Measurements from ENCODE around the gene AASS. TPM values are rescaled to one million over a fixed set of nuclear protein-coding genes. Genes with fewer than 3 reads are reported as not detected.
"Not testable (repeated sequence)": the region's sequence is repeated elsewhere in the genome, so short reads cannot be mapped to it uniquely, and the experiment has no call there.

The AASS gene
- total RNA-seq, 4 donors from 2014 or later: 5.5 to 42.7 (median 20.1) TPM

DNA sequence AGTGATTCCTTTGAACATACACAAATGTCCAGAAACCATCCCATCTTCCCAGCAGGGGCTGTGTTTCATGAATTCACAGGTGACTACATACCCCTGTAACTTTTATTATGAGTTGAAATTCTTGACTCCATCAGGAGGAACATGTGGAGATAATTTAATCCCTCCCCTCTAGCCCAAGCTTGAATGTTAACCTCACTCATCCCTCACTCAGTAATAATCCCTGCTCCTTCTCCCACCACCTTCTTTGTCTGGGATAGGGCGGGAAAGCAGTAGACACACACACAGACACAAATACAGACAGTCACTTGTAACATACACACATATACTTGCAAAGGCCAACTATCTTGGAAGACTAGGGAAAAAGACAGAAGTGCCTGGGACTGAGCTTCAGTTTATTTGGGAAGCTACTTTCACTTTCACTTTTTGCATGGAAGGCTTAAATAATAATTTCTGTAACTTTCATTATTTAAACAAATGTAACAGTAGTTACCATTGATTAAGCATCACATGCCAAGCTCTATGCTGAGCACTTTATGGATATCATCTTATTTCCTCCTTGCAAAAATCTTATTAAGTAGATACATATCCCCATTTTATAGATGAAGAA, 7.3 kb downstream of the AASS start:
- TF ChIP-seq, protein P1, sequence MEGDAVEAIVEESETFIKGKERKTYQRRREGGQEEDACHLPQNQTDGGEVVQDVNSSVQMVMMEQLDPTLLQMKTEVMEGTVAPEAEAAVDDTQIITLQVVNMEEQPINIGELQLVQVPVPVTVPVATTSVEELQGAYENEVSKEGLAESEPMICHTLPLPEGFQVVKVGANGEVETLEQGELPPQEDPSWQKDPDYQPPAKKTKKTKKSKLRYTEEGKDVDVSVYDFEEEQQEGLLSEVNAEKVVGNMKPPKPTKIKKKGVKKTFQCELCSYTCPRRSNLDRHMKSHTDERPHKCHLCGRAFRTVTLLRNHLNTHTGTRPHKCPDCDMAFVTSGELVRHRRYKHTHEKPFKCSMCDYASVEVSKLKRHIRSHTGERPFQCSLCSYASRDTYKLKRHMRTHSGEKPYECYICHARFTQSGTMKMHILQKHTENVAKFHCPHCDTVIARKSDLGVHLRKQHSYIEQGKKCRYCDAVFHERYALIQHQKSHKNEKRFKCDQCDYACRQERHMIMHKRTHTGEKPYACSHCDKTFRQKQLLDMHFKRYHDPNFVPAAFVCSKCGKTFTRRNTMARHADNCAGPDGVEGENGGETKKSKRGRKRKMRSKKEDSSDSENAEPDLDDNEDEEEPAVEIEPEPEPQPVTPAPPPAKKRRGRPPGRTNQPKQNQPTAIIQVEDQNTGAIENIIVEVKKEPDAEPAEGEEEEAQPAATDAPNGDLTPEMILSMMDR (IDR thresholded peaks at IDR 0.05): no peak
- TF ChIP-seq POLR2A (IDR thresholded peaks at IDR 0.05): no peak
- H3K36me3 ChIP-seq: peaks cover 0 to 12% (median 0%) of the 10 kb centered on the region in 3 donors
- H3K27me3 ChIP-seq: no peaks in the 10 kb centered on the region
- WGBS, 2 donors: 20 to 67% methylated on average over 1 of the region's 1 CpG
- H3K4me1 ChIP-seq: peaks cover 11 to 45% (median 12%) of the 10 kb centered on the region in 3 donors
- intact Hi-C loops (cut with DNase I): no loop called here
- no peaks in the 10 kb centered on the region for H3K9me3 ChIP-seq
- no peak for DNase-seq
- peak overlapping the region; percentile 15 to 60 (median 30) for H3K4me3 ChIP-seq
- peak overlapping the region; percentile 30 to 62 (median 38) for H3K27ac ChIP-seq

DNA sequence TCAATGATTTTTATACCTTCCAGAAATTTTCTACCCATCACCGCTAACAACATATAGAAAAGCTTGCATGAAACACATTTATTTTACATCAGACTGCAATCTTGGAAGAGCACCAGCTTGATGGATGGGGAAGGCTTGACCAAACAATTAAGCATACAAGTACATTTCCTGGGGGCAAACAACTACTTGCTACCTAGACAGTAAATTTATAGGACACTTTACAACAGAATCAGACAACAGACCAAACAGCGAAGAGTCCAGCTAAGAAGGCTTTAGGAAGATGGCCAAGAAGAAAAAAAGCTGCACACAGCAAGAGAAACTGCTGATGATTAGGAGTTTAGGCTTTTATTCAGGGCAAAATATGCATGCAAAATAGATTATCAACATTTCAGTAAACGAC, 8.0 kb downstream of the AASS start:
- peak overlapping the region in 1 of 4 donors; percentile 36 for H3K27ac ChIP-seq
- H3K36me3 ChIP-seq: peaks cover 0 to 12% (median 0%) of the 10 kb centered on the region in 3 donors
- no peaks in the 10 kb centered on the region for H3K9me3 ChIP-seq
- whole genome bisulfite sequencing, 2 donors: 50 to 57% methylated on average over 3 of the region's 3 CpGs
- intact Hi-C loops (cut with DNase I): no loop called here
- H3K4me3 ChIP-seq: no peak overlapping the region
- DNase-seq: no peak
- H3K27me3 ChIP-seq: no peaks in the 10 kb centered on the region
- H3K4me1 ChIP-seq: peaks cover 11 to 41% (median 12%) of the 10 kb centered on the region in 3 donors
- TF ChIP-seq POLR2A (IDR thresholded peaks at IDR 0.05): no peak
- TF ChIP-seq, protein P1 (IDR thresholded peaks at IDR 0.05): no peak

GRCh38 chr7:122135275-122135674, 8.8 kb downstream of the AASS start:
- WGBS, 2 donors: 48 to 60% methylated on average over 4 of the region's 4 CpGs
- no peak overlapping the region for H3K4me3 ChIP-seq
- intact Hi-C loops (cut with DNase I): no loop called here
- peak overlapping the region in 2 of 4 donors; percentile 12 to 45 for H3K27ac ChIP-seq
- H3K36me3 ChIP-seq: peaks cover 0 to 12% (median 0%) of the 10 kb centered on the region in 3 donors
- H3K27me3 ChIP-seq: no peaks in the 10 kb centered on the region
- DNase-seq: no peak
- H3K9me3 ChIP-seq: no peaks in the 10 kb centered on the region
- TF ChIP-seq POLR2A (IDR thresholded peaks at IDR 0.05): no peak
- TF ChIP-seq, protein P1 (IDR thresholded peaks at IDR 0.05): no peak
- H3K4me1 ChIP-seq: peaks cover 11 to 37% (median 12%) of the 10 kb centered on the region in 3 donors

- Histone ChIP-seq H3K4me1 (peaks cover 11 to 37% (median 12%) of the 10 kb centered on the region in 3 donors), H3K36me3 (peaks cover 0 to 12% (median 0%) of the 10 kb centered on the region in 3 donors), H3K27ac (peak overlapping the region in 2 of 4 donors; percentile 12 to 45)
- WGBS, 2 donors: 71 to 90% methylated on average over 3 of the region's 3 CpGs
- H3K9me3 ChIP-seq; H3K4me3 ChIP-seq; DNase-seq; intact Hi-C loops (cut with DNase I); H3K27me3 ChIP-seq: not testable (repeated sequence)
Observed at GRCh38 chr7:122134793-122135192, 9.3 kb downstream of the AASS start.

DNA sequence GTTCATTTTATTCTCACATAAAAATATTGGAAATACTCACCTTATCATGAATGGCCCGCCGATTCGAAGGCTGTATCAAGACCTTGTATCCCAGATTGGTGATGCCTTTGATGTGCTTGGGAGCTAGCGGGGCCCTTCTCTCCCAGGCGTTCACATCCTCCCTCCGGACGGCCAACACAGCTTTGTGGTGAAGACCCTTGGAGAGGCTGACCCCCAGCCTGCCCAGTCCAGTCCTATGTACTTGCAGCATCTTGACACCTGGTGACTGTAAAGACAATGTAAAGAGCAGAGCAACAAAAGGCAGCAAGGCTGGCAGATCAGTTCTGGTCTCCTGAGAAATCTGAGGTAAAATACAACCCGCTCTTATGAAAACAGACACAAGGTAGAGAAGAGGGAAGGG, 10.6 kb downstream of the AASS start:
- H3K36me3 ChIP-seq: peaks cover 0 to 22% (median 0%) of the 10 kb centered on the region in 3 donors
- H3K4me1 ChIP-seq: peaks cover 11 to 35% (median 12%) of the 10 kb centered on the region in 3 donors
- 94 to 97% methylated on average over 8 of the region's 8 CpGs for WGBS, 2 donors
- no peak overlapping the region for H3K27ac ChIP-seq
- intact Hi-C loops (cut with DNase I): no loop called here
- no peak for DNase-seq
- H3K27me3 ChIP-seq: no peaks in the 10 kb centered on the region
- H3K4me3 ChIP-seq: no peak overlapping the region
- TF ChIP-seq, protein P1 (IDR thresholded peaks at IDR 0.05): no peak
- TF ChIP-seq POLR2A (IDR thresholded peaks at IDR 0.05): no peak
- no peaks in the 10 kb centered on the region for H3K9me3 ChIP-seq
